Measurements from ENCODE around the gene GRIN2A.
"Not testable (repeated sequence)": the region's sequence is repeated elsewhere in the genome, so short reads cannot be mapped to it uniquely, and the experiment has no call there.

GRIN2A gene

GRCh38 chr16:9907752-9908151 is 274.5 kb downstream of the GRIN2A start:
- no peak for DNase-seq

- no peak for DNase-seq
These were observed 276.0 kb downstream of the GRIN2A start for GRCh38 chr16:9906218-9906617.

- DNase-seq = no peak
These were observed 277.7 kb downstream of the GRIN2A start for GRCh38 chr16:9904526-9904925.

- no peak for DNase-seq
These were observed 281.7 kb downstream of the GRIN2A start for GRCh38 chr16:9900576-9900975.

- DNase-seq = no peak
These were observed 283.7 kb downstream of the GRIN2A start for GRCh38 chr16:9898555-9898954.

- DNase-seq = no peak
These were observed 284.1 kb downstream of the GRIN2A start for GRCh38 chr16:9898124-9898523.

GRCh38 chr16:9895817-9896216 is 286.4 kb downstream of the GRIN2A start:
- no peak for DNase-seq

- no peak for DNase-seq
These were observed 296.4 kb downstream of the GRIN2A start for GRCh38 chr16:9885876-9886275.

- DNase-seq = no peak
These were observed 296.8 kb downstream of the GRIN2A start for GRCh38 chr16:9885467-9885866.

GRCh38 chr16:9875981-9876380 is 306.2 kb downstream of the GRIN2A start:
- not testable (repeated sequence) for DNase-seq

GRCh38 chr16:9874219-9874618 is 308.0 kb downstream of the GRIN2A start:
- no peak for DNase-seq

GRCh38 chr16:9870962-9871361 is 311.3 kb downstream of the GRIN2A start:
- no peak for DNase-seq

GRCh38 chr16:9869776-9870175 is 312.5 kb downstream of the GRIN2A start:
- no peak for DNase-seq

- no peak for DNase-seq
These were observed 313.6 kb downstream of the GRIN2A start for GRCh38 chr16:9868606-9869149.

- DNase-seq = no peak
These were observed 315.1 kb downstream of the GRIN2A start for GRCh38 chr16:9867176-9867575.

GRCh38 chr16:9864461-9864860 is 317.8 kb downstream of the GRIN2A start:
- DNase-seq = no peak

GRCh38 chr16:9862327-9862726 is 319.9 kb downstream of the GRIN2A start:
- DNase-seq = no peak

- DNase-seq = no peak
These were observed 321.4 kb downstream of the GRIN2A start for GRCh38 chr16:9860876-9861275.

- no peak for DNase-seq
These were observed 322.4 kb downstream of the GRIN2A start for GRCh38 chr16:9859701-9860327.

GRCh38 chr16:9854675-9855074 is 327.6 kb downstream of the GRIN2A start:
- no peak for DNase-seq

GRCh38 chr16:9852003-9852402 is 330.2 kb downstream of the GRIN2A start:
- DNase-seq = no peak

- DNase-seq = no peak
These were observed 331.4 kb downstream of the GRIN2A start for GRCh38 chr16:9850817-9851216.

GRCh38 chr16:9849697-9850245 is 332.5 kb downstream of the GRIN2A start:
- DNase-seq = no peak

- no peak for DNase-seq
These were observed 335.1 kb downstream of the GRIN2A start for GRCh38 chr16:9847146-9847545.
